Fibroblast of mammary gland (primary cell): ENCODE results near the gene MAP4.
"Not testable (repeated sequence)": the region's sequence is repeated elsewhere in the genome, so short reads cannot be mapped to it uniquely, and the experiment has no call there.

Experiments
- DNase-seq: peaks from one replicate; pipeline ENCODE4 v3.0.0-alpha.2; 2010; ENCODE audit warnings: low read depth
- H3K4me3 ChIP-seq: 2 replicates; pipeline ENCODE4 v1.5.1; 2011; ENCODE audit warnings: low read depth, mild to moderate bottlenecking, low read length, moderate library complexity; ENCODE audit not compliant: control insufficient read depth
- CTCF ChIP-seq: conservative IDR thresholded peaks from 2 replicates; pipeline ENCODE4 v1.5.1; 2011; ENCODE audit warnings: low read depth, low read length, inconsistent platforms; ENCODE audit not compliant: control insufficient read depth, insufficient read depth

The MAP4 gene

GRCh38 chr3:48014358-48014757, 1.9 kb downstream of the MAP4 start:
- no peak for TF ChIP-seq CTCF
- no peak overlapping the region for H3K4me3 ChIP-seq
- DNase-seq = no peak

- peak; percentile 84 for DNase-seq
- no peak overlapping the region for H3K4me3 ChIP-seq
- no peak for TF ChIP-seq CTCF
These were observed 2.8 kb downstream of the MAP4 start for GRCh38 chr3:48013288-48013980.

DNA sequence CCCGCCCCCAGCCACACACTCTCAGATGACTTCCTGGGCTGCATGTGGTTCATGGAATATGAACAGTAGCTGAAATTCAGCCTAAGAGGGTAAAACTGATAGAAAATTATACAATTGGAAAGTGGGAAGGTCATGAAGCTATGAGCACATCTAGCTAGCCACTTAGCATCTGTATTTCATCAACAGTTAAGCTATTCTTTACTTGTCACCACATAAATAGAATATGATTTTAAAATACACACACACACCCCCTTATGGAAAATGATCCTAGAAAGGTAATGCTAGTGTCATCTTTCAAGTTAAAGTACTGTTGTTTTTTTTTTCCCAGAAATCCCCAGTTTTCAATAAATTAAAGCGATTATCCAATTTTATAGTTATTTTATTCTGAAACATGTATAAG, 3.6 kb downstream of the MAP4 start:
- no peak for TF ChIP-seq CTCF
- H3K4me3 ChIP-seq = no peak overlapping the region
- DNase-seq = no peak

DNA sequence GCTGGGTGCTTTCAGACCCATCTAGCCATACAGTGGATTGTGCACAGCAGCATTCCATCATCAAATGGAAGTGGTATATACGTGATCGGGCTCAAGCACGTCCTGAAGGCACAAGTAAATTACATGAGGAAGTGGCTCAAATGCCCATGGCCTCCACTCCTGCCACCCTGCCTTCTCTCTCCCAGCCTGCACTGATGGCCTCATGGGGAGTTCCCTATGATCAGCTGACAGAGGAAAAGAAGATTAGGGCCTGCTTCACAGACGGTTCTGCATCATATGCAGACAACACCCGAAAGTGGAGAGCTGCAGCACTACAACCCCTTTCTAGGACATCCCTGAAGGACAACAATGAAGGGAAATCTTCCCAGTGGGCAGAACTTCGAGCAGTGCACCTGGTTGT, 8.2 kb downstream of the MAP4 start:
- H3K4me3 ChIP-seq, DNase-seq: not testable (repeated sequence)

DNA sequence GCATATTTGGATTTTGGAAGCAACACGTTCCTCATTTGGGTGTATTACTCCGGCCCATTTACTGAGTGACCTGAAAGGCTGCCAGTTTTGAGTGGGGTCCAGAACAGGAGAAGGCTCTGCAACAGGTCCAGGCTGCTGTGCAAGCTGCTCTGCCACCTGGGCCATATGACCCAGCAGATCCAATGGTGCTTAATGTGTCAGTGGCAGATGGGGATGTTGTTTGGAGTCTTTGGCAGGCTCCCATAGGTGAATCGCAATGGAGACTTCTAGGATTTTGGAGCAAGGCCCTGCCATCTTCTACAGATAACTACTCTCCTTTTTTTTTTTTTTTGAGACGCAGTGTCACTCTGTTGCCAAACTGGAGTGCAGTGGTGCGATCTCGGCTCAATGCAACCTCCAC, 8.9 kb downstream of the MAP4 start:
- H3K4me3 ChIP-seq, DNase-seq: not testable (repeated sequence)

GRCh38 chr3:48006794-48007193, 9.4 kb downstream of the MAP4 start:
- DNase-seq, H3K4me3 ChIP-seq: not testable (repeated sequence)

GRCh38 chr3:48004694-48005093, 11.5 kb downstream of the MAP4 start:
- no peak for DNase-seq
- TF ChIP-seq CTCF = no peak

GRCh38 chr3:48002787-48003186, 13.4 kb downstream of the MAP4 start:
- DNase-seq = no peak
- no peak overlapping the region for H3K4me3 ChIP-seq
- no peak for TF ChIP-seq CTCF

More at GRCh38 chr3:48004694-48005093, 11.5 kb downstream of the MAP4 start:
- H3K4me3 ChIP-seq = no peak overlapping the region
